Esophagus squamous epithelium (tissue), 5 donors: ENCODE data around the gene SERPINB3. TPM values are rescaled to one million over a fixed set of nuclear protein-coding genes. Genes with fewer than 3 reads are reported as not detected.
"Not testable (repeated sequence)": the region's sequence is repeated elsewhere in the genome, so short reads cannot be mapped to it uniquely, and the experiment has no call there.

Experiments
- DNase-seq: peaks from one replicate; lab custom pipeline; 2025; lab: John Stamatoyannopoulos, UW
- H3K27ac ChIP-seq, 4 donors: fragments of 200-600 bp; sonication (generic); one replicate each; pipeline ENCODE4 v1.5.1; 2016 to 2019; ENCODE audit warnings: mild to moderate bottlenecking in 1 of 4
- H3K27me3 ChIP-seq, 4 donors: fragments of 200-600 bp; sonication (generic); 1 replicate in 3 of 4; 2 replicates in 1 of 4; pipeline versions ENCODE4 v1.5.1 to v1.6.0; 2017 to 2021; ENCODE audit warnings: antibody characterized with exemption in 1 of 4
- H3K36me3 ChIP-seq, 3 donors: fragments of 200-600 bp; sonication (generic); one replicate each; pipeline ENCODE4 v1.5.1; 2016 to 2019
- H3K4me1 ChIP-seq, 3 donors: fragments of 200-600 bp; sonication (generic); one replicate each; pipeline ENCODE4 v1.5.1; 2017 to 2019
- H3K4me3 ChIP-seq, 4 donors: fragments of 200-600 bp; sonication (generic); 1 replicate in 3 of 4; 2 replicates in 1 of 4; pipeline ENCODE4 v1.5.1; 2016 to 2019; ENCODE audit warnings: mild to moderate bottlenecking in 2 of 4, moderate library complexity in 1 of 4
- H3K9me3 ChIP-seq, 3 donors: fragments of 200-600 bp; sonication (generic); one replicate each; pipeline ENCODE4 v1.5.1; 2016 to 2019
- CTCF ChIP-seq, 6 experiments: fragments of 450-650 bp in 4 of 6; fragments of 200-600 bp in 2 of 6; sonication (generic) in 2 of 6; IDR thresholded peaks; one replicate each; pipeline ENCODE4 v1.5.1; 2016 to 2019; ENCODE audit warnings: antibody characterized with exemption in 6 of 6, mild to moderate bottlenecking in 4 of 6, moderate library complexity in 4 of 6
- POLR2A ChIP-seq, 4 donors: fragments of 450-650 bp; IDR thresholded peaks; one replicate each; pipeline ENCODE4 v1.6.1; 2017; ENCODE audit warnings: antibody characterized with exemption in 4 of 4, mild to moderate bottlenecking in 4 of 4, moderate library complexity in 3 of 4
- WGBS, 2 donors: methylation state at CpG; one replicate each; pipeline ENCODE4 v1.1.5; 2018; 5-methylcytosine and 5-hydroxymethylcytosine counted together
- intact Hi-C: fragments of 100-400 bp; cut with DNase I; formaldehyde crosslinking; loops from one replicate; pipeline ENCODE4 v1.15.0; 2022
- total RNA-seq, 4 donors: library from RNA; depleted of rRNA; stranded (reverse); fragments of >200 nt; gene quantifications; one replicate each; pipeline ENCODE4 v1.1.0, GENCODE V29; 2016
- donor health status: DM: yes; HTN: yes; CAD: no.

SERPINB3 gene
- total RNA-seq, 4 donors from 2014 or later = 349 to 1,684 (median 789) TPM

- intact Hi-C loops = no loop called here
- DNase-seq = no peak
- Histone ChIP-seq H3K4me3 (no peak overlapping the region), H3K4me1 (no peaks in the 10 kb centered on the region), H3K36me3 (no peaks in the 10 kb centered on the region), H3K9me3 (no peaks in the 10 kb centered on the region), H3K27me3 (no peaks in the 10 kb centered on the region), H3K27ac (no peak overlapping the region)
- WGBS, 2 donors = 31 to 36% methylated on average over 7 of the region's 7 CpGs
- TF ChIP-seq CTCF (IDR thresholded peaks at IDR 0.05) (no peak), POLR2A (IDR thresholded peaks at IDR 0.05) (no peak)
Measured at GRCh38 chr18:63648241-63648640, 13.5 kb downstream of the SERPINB3 start.

GRCh38 chr18:63646936-63647335 is 14.8 kb downstream of the SERPINB3 start:
- Histone ChIP-seq H3K4me3 (no peak overlapping the region), H3K36me3 (no peaks in the 10 kb centered on the region), H3K27ac (no peak overlapping the region), H3K4me1 (no peaks in the 10 kb centered on the region), H3K9me3 (no peaks in the 10 kb centered on the region), H3K27me3 (no peaks in the 10 kb centered on the region)
- DNase-seq = no peak
- intact Hi-C loops = no loop called here
- TF ChIP-seq CTCF (IDR thresholded peaks at IDR 0.05) (no peak), POLR2A (IDR thresholded peaks at IDR 0.05) (no peak)

- WGBS, 2 donors = 92 to 94% methylated on average over 1 of the region's 1 CpG
- H3K27me3 ChIP-seq, H3K36me3 ChIP-seq, H3K9me3 ChIP-seq, H3K27ac ChIP-seq, DNase-seq, H3K4me3 ChIP-seq, intact Hi-C loops, H3K4me1 ChIP-seq: not testable (repeated sequence)
Measured at GRCh38 chr18:63644694-63645093, 17.0 kb downstream of the SERPINB3 start.

- H3K4me3 ChIP-seq, H3K27me3 ChIP-seq, H3K9me3 ChIP-seq, intact Hi-C loops, H3K27ac ChIP-seq, DNase-seq, H3K36me3 ChIP-seq, H3K4me1 ChIP-seq: not testable (repeated sequence)
- 29% methylated on average over 1 of the region's 2 CpGs; no CpG with 5 or more reads in 1 of the 2 donors for WGBS, 2 donors
Measured at GRCh38 chr18:63644142-63644541, 17.6 kb downstream of the SERPINB3 start, which contains the start of gene SERPINB4. SERPINB4 (minus strand) TSS chr18:63644256; CDS start chr18:63643577, 679 bp downstream.

- H3K9me3 ChIP-seq, H3K4me3 ChIP-seq, H3K36me3 ChIP-seq, H3K27ac ChIP-seq, H3K27me3 ChIP-seq, H3K4me1 ChIP-seq, DNase-seq, intact Hi-C loops: not testable (repeated sequence)
- 73 to 79% methylated on average over 3 to 4 of the region's 4 CpGs for WGBS, 2 donors
Measured at GRCh38 chr18:63642668-63643356, 18.9 kb downstream of the SERPINB3 start.

GRCh38 chr18:63641157-63641680 is 20.5 kb downstream of the SERPINB3 start:
- H3K4me3 ChIP-seq, H3K27ac ChIP-seq, intact Hi-C loops, H3K27me3 ChIP-seq, DNase-seq, H3K9me3 ChIP-seq, H3K36me3 ChIP-seq, H3K4me1 ChIP-seq: not testable (repeated sequence)
- WGBS, 2 donors = 36 to 60% methylated on average over 4 of the region's 4 CpGs

GRCh38 chr18:63637703-63638102 is 24.0 kb downstream of the SERPINB3 start:
- Histone ChIP-seq H3K27me3 (no peaks in the 10 kb centered on the region), H3K36me3 (no peaks in the 10 kb centered on the region), H3K9me3 (no peaks in the 10 kb centered on the region), H3K27ac (no peak overlapping the region), H3K4me3 (no peak overlapping the region), H3K4me1 (no peaks in the 10 kb centered on the region)
- TF ChIP-seq CTCF (IDR thresholded peaks at IDR 0.05) (no peak), POLR2A (IDR thresholded peaks at IDR 0.05) (no peak)
- WGBS, 2 donors = 86 to 92% methylated on average over 6 of the region's 6 CpGs
- intact Hi-C loops = no loop called here
- DNase-seq = no peak
